ENCODE data around the gene BICC1. TPM values are rescaled to one million over a fixed set of nuclear protein-coding genes. Genes with fewer than 3 reads are reported as not detected.

Gene BICC1
- total RNA-seq, 1 experiment from 2014 or later = 0.57 TPM

- H3K14ac ChIP-seq (ENCODE audit: insufficient read depth, low read length) = no peak overlapping the region
- no peak overlapping the region for H2AFZ ChIP-seq (ENCODE audit: low read length)
- no peak overlapping the region for H3K4me3 Mint-ChIP-seq
- H4K8ac ChIP-seq (replicated peaks; ENCODE audit: insufficient read length, low read depth, low read length) = no peak overlapping the region
- H4K20me1 ChIP-seq (ENCODE audit: control insufficient read depth, insufficient read depth, insufficient read length) = no peaks in the 10 kb centered on the region
- no peak for TF ChIP-seq CTCF (conservative IDR thresholded peaks at IDR 0.05)
- H2BK15ac ChIP-seq (ENCODE audit: low read depth, low read length) = no peak overlapping the region
- no peaks in the 10 kb centered on the region for H3K4me1 ChIP-seq (ENCODE audit: insufficient read depth, low read length)
- H2BK12ac ChIP-seq (ENCODE audit: insufficient read length, low read depth, low read length) = no peak overlapping the region
- H3K27me3 ChIP-seq (ENCODE audit: insufficient read depth, low read length) = no peaks in the 10 kb centered on the region
- no peak overlapping the region for H3T11ph ChIP-seq (ENCODE audit: low read length)
- H3K9ac ChIP-seq (ENCODE audit: extremely low read depth, insufficient read length, low read length) = no peak overlapping the region
- H3K79me2 ChIP-seq (ENCODE audit: insufficient read depth, low read length) = no peaks in the 10 kb centered on the region
- no peaks in the 10 kb centered on the region for H3K23me2 ChIP-seq (ENCODE audit: insufficient read length, low read depth, low read length, poor library complexity, severe bottlenecking)
- no peak overlapping the region for H2BK20ac ChIP-seq (ENCODE audit: low read depth, low read length, poor library complexity, severe bottlenecking)
- no peak overlapping the region for H4K5ac ChIP-seq (ENCODE audit: insufficient read length, low read depth, low read length)
- no peak overlapping the region for H3K4ac ChIP-seq (ENCODE audit: low read depth, low read length)
- no peak overlapping the region for H4K91ac ChIP-seq (ENCODE audit: insufficient read length, low read depth, low read length)
- no peak for DNase-seq
- H2BK120ac ChIP-seq (ENCODE audit: low read depth, low read length, poor library complexity, severe bottlenecking) = no peak overlapping the region
- no peak overlapping the region for H3K18ac ChIP-seq (ENCODE audit: insufficient read length, low read depth, low read length)
- H3K23ac ChIP-seq (ENCODE audit: insufficient read length, low read depth, low read length) = no peak overlapping the region
- H3K4me2 ChIP-seq (ENCODE audit: insufficient read depth, insufficient read length, low read length) = no peak overlapping the region
- H3K27ac ChIP-seq (ENCODE audit: insufficient read length, low read depth, low read length) = no peak overlapping the region
- no peak overlapping the region for H3K56ac ChIP-seq (ENCODE audit: insufficient read length, low read depth, low read length)
- H2AK5ac ChIP-seq (ENCODE audit: insufficient read length, low read length) = no peak overlapping the region
- H3K9me3 ChIP-seq (ENCODE audit: control insufficient read depth, low read depth, low read length) = no peaks in the 10 kb centered on the region
- no peaks in the 10 kb centered on the region for H3K9me3 Mint-ChIP-seq
- peaks cover 0 to 2% (median 0%) of the 10 kb centered on the region in 3 experiments; a peak in 2 of 7 replicates for H3K36me3 Mint-ChIP-seq (ENCODE audit: insufficient read depth in 1 of 3, low read depth in 3 of 3)
- WGBS (ENCODE audit: extremely low coverage, insufficient read length, low lambda C conversion rate) = no CpG with 5 or more reads among the region's 3 CpGs
- no peaks in the 10 kb centered on the region for H3K79me1 ChIP-seq (ENCODE audit: insufficient read depth, low read depth, low read length, poor library complexity, severe bottlenecking)
- H2BK5ac ChIP-seq (ENCODE audit: insufficient read length, low read length) = no peak overlapping the region
- no peaks in the 10 kb centered on the region; the same call in 1 of the 2 replicates for H3K27me3 Mint-ChIP-seq (ENCODE audit: low read depth)
- H3K27ac Mint-ChIP-seq = no peak overlapping the region
- peaks cover 0 to 3% of the 10 kb centered on the region in 2 experiments; a peak in 1 of 4 replicates for H3K4me1 Mint-ChIP-seq
These were observed 199.5 kb downstream of the BICC1 start for GRCh38 chr10:58712141-58712540.

All from H9 (cell line).